HepG2 (cell line): ENCODE data around the gene LAMA5. TPM values are rescaled to one million over a fixed set of nuclear protein-coding genes. Genes with fewer than 3 reads are reported as not detected.

Experiments
- ARNT2 ChIP-seq: sonication (generic); formaldehyde crosslinking; IDR thresholded peaks from 2 replicates; pipeline ENCODE4 v1.8.0; 2022; ENCODE audit warnings: mild to moderate bottlenecking, low read depth, missing genetic modification reagents, moderate library complexity
- ASH2L ChIP-seq: fragments of 300-600, 200-600 bp; sonication (generic); IDR thresholded peaks from 2 replicates; pipeline ENCODE4 v1.7.0; 2017; ENCODE audit warnings: low read depth, mild to moderate bottlenecking, moderate library complexity, mixed read lengths, low read length; ENCODE audit not compliant: insufficient read length
- CAMTA2 ChIP-seq: sonication (generic); formaldehyde crosslinking; IDR thresholded peaks from 2 replicates; pipeline ENCODE4 v1.4.0; 2020; ENCODE audit warnings: mild to moderate bottlenecking, missing genetic modification reagents, borderline replicate concordance
- DRAP1 ChIP-seq: IDR thresholded peaks from 2 replicates; pipeline ENCODE4 v1.6.1; 2016; ENCODE audit warnings: missing genetic modification reagents, missing compliant biosample characterization
- EP300 ChIP-seq, 3 experiments: sonication (generic) in 1 of 3; formaldehyde crosslinking in 1 of 3; IDR thresholded peaks; 2 replicates each; pipeline versions ENCODE4 v1.5.1 to v1.6.1; 2011 to 2020; ENCODE audit warnings: low read depth in 2 of 3, low read length in 2 of 3, borderline replicate concordance in 1 of 3, improper control_type of control experiment in 1 of 3, mild to moderate bottlenecking in 1 of 3, missing genetic modification reagents in 1 of 3, moderate library complexity in 1 of 3
- GZF1 ChIP-seq: sonication (generic); formaldehyde crosslinking; IDR thresholded peaks from 2 replicates; pipeline ENCODE4 v1.5.1; 2020; ENCODE audit warnings: mild to moderate bottlenecking, missing genetic modification reagents
- HMGA1 ChIP-seq: sonication (generic); formaldehyde crosslinking; conservative IDR thresholded peaks from 2 replicates; pipeline ENCODE4 v1.4.0; 2020; ENCODE audit warnings: missing genetic modification reagents
- POLR2A ChIP-seq, 2 experiments: IDR thresholded peaks; 2 replicates each; pipeline ENCODE4 v1.6.1; 2011; ENCODE audit warnings: low read depth in 2 of 2, low read length in 2 of 2, mild to moderate bottlenecking in 1 of 2, moderate library complexity in 1 of 2; ENCODE audit not compliant: insufficient read depth in 1 of 2
- RELA ChIP-seq: sonication (generic); formaldehyde crosslinking; IDR thresholded peaks from 2 replicates; pipeline ENCODE4 v1.4.0; 2020; ENCODE audit warnings: missing genetic modification reagents
- SRF ChIP-seq: IDR thresholded peaks from 2 replicates; pipeline ENCODE4 v1.6.1; 2011; ENCODE audit warnings: mild to moderate bottlenecking, low read depth, low read length, moderate library complexity
- SYNCRIP ChIP-seq: fragments of 200-400 bp; formaldehyde crosslinking; IDR thresholded peaks from 2 replicates; pipeline ENCODE4 v1.6.1; 2018; ENCODE audit warnings: mild to moderate bottlenecking, low read depth, low read length; ENCODE audit not compliant: insufficient read depth
- TCF7 ChIP-seq: sonication (generic); IDR thresholded peaks from 2 replicates; pipeline ENCODE4 v1.6.1; 2016; ENCODE audit warnings: antibody characterized with exemption, low read depth
- TGIF2 ChIP-seq: IDR thresholded peaks from 2 replicates; pipeline ENCODE4 v1.6.1; 2016; ENCODE audit warnings: control low read depth, missing compliant biosample characterization
- TIGD3 ChIP-seq: sonication (generic); formaldehyde crosslinking; IDR thresholded peaks from 2 replicates; pipeline ENCODE4 v1.5.1; 2020; ENCODE audit warnings: mild to moderate bottlenecking, missing genetic modification reagents, borderline replicate concordance
- ZBTB2 ChIP-seq: sonication (generic); formaldehyde crosslinking; IDR thresholded peaks from 2 replicates; pipeline ENCODE4 v1.8.0; 2022; ENCODE audit warnings: low read depth, missing genetic modification reagents
- ZBTB7B ChIP-seq: sonication (generic); formaldehyde crosslinking; IDR thresholded peaks from 2 replicates; pipeline ENCODE4 v1.4.0; 2020; ENCODE audit warnings: missing genetic modification reagents
- ZKSCAN1 ChIP-seq: fragments of 150-350 bp; IDR thresholded peaks from 2 replicates; pipeline ENCODE4 v1.6.1; 2014; ENCODE audit warnings: low read length
- ZNF672 ChIP-seq: sonication (generic); formaldehyde crosslinking; IDR thresholded peaks from 2 replicates; pipeline ENCODE4 v1.8.1; 2022; ENCODE audit warnings: missing genetic modification reagents
- ZNF788 ChIP-seq: sonication (generic); formaldehyde crosslinking; IDR thresholded peaks from 2 replicates; pipeline ENCODE4 v1.5.0; 2020; ENCODE audit warnings: mild to moderate bottlenecking, missing genetic modification reagents, borderline replicate concordance
- polyA plus RNA-seq, 8 experiments: library from polyadenylated mRNA; depleted of rRNA in 3 of 8; stranded (reverse) in 7 of 8; unstranded in 1 of 8; fragments of >200 nt; fragmentation: Illumina TruSeq in 4 of 8; extraction: Trizol in 4 of 8; gene quantifications; 2 replicates each; pipeline versions ENCODE4 v1.2.1 to v1.2.3, GENCODE V29; 2011 to 2016; ENCODE audit warnings: low read depth in 4 of 8, missing spikeins in 1 of 8, mixed read lengths in 1 of 8; ENCODE audit not compliant: insufficient read depth in 1 of 8
- total RNA-seq, 5 experiments: library from RNA; depleted of rRNA; stranded (reverse); fragments of >200 nt; fragmentation: Illumina TruSeq; extraction: Trizol; gene quantifications; 2 replicates each; pipeline ENCODE4 v1.2.3, GENCODE V29; 2016; ENCODE audit warnings: low read depth in 1 of 5
- TF ChIP-seq, protein P1 (sequence below): sonication (generic); formaldehyde crosslinking; IDR thresholded peaks from 2 replicates; pipeline ENCODE4 v1.8.1; 2022; ENCODE audit warnings: low read depth, mild to moderate bottlenecking, missing genetic modification reagents
- TF ChIP-seq, protein P2 (sequence below): sonication (generic); formaldehyde crosslinking; IDR thresholded peaks from 2 replicates; pipeline ENCODE4 v1.5.0; 2020; ENCODE audit warnings: missing genetic modification reagents

Gene LAMA5
- total and polyA plus RNA-seq, 2 of the 13 experiments (the other 11 are each of a cell fraction or from before 2014, with no cell fraction given) = 21.0 to 44.7 TPM

DNA sequence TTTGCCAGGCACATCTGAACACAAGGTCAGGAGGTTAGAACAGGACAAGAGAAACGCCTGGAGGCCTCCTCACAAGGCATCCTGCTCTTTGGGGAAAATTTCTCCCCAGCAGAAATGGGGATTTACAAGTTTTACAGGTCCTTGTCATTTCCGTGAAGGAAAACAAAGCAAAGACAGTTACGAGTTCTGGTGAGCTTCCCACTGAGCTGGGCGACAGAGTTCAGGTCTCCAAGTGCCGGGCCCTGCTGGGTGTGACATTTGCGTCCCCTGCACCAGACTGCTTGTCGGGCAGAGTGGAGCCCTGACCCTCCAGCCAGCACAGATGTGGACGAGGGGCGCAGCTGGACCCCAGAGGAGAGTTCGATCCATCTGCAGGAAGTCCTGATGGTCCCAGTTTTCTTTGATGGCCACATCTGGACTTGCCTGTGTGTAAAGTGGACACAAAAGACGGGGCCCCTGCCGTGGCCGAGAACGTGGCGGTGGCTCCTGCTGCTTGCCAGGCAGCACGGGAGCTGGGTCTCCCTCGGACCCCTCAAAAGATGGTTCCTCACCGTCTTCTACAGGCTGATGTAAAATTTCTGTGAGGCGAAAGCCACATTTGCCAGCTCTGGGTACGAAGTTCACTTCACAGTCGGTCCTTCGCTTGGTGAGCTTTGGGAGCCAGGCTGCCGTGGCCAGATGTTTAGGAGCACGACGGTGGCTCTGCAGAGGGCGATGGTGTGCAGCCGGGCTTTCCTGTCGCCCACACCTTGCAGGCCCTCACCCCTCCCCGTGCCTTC is 69.5 kb downstream of the LAMA5 start (continued):
- TF ChIP-seq, protein P1, sequence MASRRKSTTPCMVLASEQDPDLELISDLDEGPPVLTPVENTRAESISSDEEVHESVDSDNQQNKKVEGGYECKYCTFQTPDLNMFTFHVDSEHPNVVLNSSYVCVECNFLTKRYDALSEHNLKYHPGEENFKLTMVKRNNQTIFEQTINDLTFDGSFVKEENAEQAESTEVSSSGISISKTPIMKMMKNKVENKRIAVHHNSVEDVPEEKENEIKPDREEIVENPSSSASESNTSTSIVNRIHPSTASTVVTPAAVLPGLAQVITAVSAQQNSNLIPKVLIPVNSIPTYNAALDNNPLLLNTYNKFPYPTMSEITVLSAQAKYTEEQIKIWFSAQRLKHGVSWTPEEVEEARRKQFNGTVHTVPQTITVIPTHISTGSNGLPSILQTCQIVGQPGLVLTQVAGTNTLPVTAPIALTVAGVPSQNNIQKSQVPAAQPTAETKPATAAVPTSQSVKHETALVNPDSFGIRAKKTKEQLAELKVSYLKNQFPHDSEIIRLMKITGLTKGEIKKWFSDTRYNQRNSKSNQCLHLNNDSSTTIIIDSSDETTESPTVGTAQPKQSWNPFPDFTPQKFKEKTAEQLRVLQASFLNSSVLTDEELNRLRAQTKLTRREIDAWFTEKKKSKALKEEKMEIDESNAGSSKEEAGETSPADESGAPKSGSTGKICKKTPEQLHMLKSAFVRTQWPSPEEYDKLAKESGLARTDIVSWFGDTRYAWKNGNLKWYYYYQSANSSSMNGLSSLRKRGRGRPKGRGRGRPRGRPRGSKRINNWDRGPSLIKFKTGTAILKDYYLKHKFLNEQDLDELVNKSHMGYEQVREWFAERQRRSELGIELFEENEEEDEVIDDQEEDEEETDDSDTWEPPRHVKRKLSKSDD (CRISPR knock-in tag) = no peak
- no peak for TF ChIP-seq ARNT2 (CRISPR knock-in tag)
- no peak for TF ChIP-seq HMGA1
- no peak for TF ChIP-seq ZNF672 (CRISPR knock-in tag)
- TF ChIP-seq GZF1 = no peak
- TF ChIP-seq EP300 (IDR thresholded peaks at IDR 0.05; ENCODE audit: low read depth in 2 of 2, low read length in 2 of 2) = no peak
- no peak for TF ChIP-seq EP300 (CRISPR knock-in tag; IDR thresholded peaks at IDR 0.05; ENCODE audit: borderline replicate concordance)
- TF ChIP-seq ZBTB7B (CRISPR knock-in tag) = no peak
- no peak for TF ChIP-seq ZKSCAN1
- 0 out of 2 replicates have a peak, but pooled peaks have one; percentile 23 for TF ChIP-seq TGIF2 (CRISPR knock-in tag)
- no peak for TF ChIP-seq ASH2L
- no peak for TF ChIP-seq RELA (CRISPR knock-in tag)
- TF ChIP-seq TIGD3 (CRISPR knock-in tag) = no peak
- TF ChIP-seq DRAP1 (CRISPR knock-in tag) = no peak
- TF ChIP-seq TCF7 = no peak
- peak; percentile 23; the same call in 1 of the 2 replicates for TF ChIP-seq ZNF788 (CRISPR knock-in tag)
- no peak for TF ChIP-seq ZBTB2 (CRISPR knock-in tag)
- TF ChIP-seq SYNCRIP = no peak
- TF ChIP-seq POLR2A (IDR thresholded peaks at IDR 0.05; ENCODE audit: insufficient read depth in 1 of 2, low read depth in 2 of 2, low read length in 2 of 2) = no peak
- no peak for TF ChIP-seq SRF
- TF ChIP-seq, protein P2, sequence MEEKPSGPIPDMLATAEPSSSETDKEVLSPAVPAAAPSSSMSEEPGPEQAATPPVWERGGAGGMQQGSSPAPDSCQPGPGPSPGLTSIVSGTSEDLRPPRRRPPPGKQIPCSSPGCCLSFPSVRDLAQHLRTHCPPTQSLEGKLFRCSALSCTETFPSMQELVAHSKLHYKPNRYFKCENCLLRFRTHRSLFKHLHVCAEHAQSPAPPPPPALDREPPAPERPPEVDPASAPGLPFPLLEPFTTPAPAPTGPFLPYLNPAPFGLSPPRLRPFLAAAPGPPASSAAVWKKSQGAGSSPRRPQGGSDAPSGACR (CRISPR knock-in tag) = 0 out of 2 replicates have a peak, but pooled peaks have one; percentile 32
- TF ChIP-seq CAMTA2 (CRISPR knock-in tag) = no peak
